ENCODE measurements around the gene PRDM16.

Gene PRDM16

GRCh38 chr1:3292051-3292722 lies 223.2 kb downstream of the PRDM16 start:
- no peak overlapping the region for H3K4me2 ChIP-seq (ENCODE audit: low read length)
- H3K9me2 ChIP-seq (ENCODE audit: low read depth, low read length) = no peaks in the 10 kb centered on the region
- H3K36me3 ChIP-seq (ENCODE audit: insufficient read depth, low read length) = no peaks in the 10 kb centered on the region
- no peak overlapping the region for H2AFZ ChIP-seq (ENCODE audit: low read length)
- H3F3A ChIP-seq (ENCODE audit: insufficient read depth, low read length) = no peaks in the 10 kb centered on the region
- H3K27ac ChIP-seq (ENCODE audit: low read depth, low read length, poor library complexity, severe bottlenecking) = no peak overlapping the region
- H3K9ac ChIP-seq (ENCODE audit: low read length) = no peak overlapping the region
- TF ChIP-seq, protein P1, sequence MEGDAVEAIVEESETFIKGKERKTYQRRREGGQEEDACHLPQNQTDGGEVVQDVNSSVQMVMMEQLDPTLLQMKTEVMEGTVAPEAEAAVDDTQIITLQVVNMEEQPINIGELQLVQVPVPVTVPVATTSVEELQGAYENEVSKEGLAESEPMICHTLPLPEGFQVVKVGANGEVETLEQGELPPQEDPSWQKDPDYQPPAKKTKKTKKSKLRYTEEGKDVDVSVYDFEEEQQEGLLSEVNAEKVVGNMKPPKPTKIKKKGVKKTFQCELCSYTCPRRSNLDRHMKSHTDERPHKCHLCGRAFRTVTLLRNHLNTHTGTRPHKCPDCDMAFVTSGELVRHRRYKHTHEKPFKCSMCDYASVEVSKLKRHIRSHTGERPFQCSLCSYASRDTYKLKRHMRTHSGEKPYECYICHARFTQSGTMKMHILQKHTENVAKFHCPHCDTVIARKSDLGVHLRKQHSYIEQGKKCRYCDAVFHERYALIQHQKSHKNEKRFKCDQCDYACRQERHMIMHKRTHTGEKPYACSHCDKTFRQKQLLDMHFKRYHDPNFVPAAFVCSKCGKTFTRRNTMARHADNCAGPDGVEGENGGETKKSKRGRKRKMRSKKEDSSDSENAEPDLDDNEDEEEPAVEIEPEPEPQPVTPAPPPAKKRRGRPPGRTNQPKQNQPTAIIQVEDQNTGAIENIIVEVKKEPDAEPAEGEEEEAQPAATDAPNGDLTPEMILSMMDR (IDR thresholded peaks at IDR 0.05; ENCODE audit: low read length) = no peak
- TF ChIP-seq EZH2 (IDR thresholded peaks at IDR 0.05; ENCODE audit: borderline replicate concordance, low read length) = no peak
- no peak overlapping the region for H3K4me3 ChIP-seq (ENCODE audit: low read depth, low read length, poor library complexity, severe bottlenecking)
- no peaks in the 10 kb centered on the region for H4K20me1 ChIP-seq (ENCODE audit: insufficient read depth, low read length)
- H3K4me1 ChIP-seq (ENCODE audit: insufficient read depth, low read length, severe bottlenecking) = no peaks in the 10 kb centered on the region
- H3K27me3 ChIP-seq (ENCODE audit: insufficient read depth, low read length) = no peaks in the 10 kb centered on the region; the same call in 1 of the 2 replicates
- H3K79me2 ChIP-seq (ENCODE audit: insufficient read depth, low read length) = no peaks in the 10 kb centered on the region
- H3K9me3 ChIP-seq (ENCODE audit: low read length) = no peaks in the 10 kb centered on the region

GRCh38 chr1:3292868-3293562 lies 224.0 kb downstream of the PRDM16 start:
- no peaks in the 10 kb centered on the region for H3K9me3 ChIP-seq (ENCODE audit: low read length)
- H3K9me2 ChIP-seq (ENCODE audit: low read depth, low read length) = no peaks in the 10 kb centered on the region
- no peak overlapping the region for H3K4me3 ChIP-seq (ENCODE audit: low read depth, low read length, poor library complexity, severe bottlenecking)
- H3K4me2 ChIP-seq (ENCODE audit: low read length) = no peak overlapping the region
- H3K27me3 ChIP-seq (ENCODE audit: insufficient read depth, low read length) = no peaks in the 10 kb centered on the region; the same call in 1 of the 2 replicates
- H3K4me1 ChIP-seq (ENCODE audit: insufficient read depth, low read length, severe bottlenecking) = no peaks in the 10 kb centered on the region
- H3K9ac ChIP-seq (ENCODE audit: low read length) = no peak overlapping the region
- no peak overlapping the region for H3K27ac ChIP-seq (ENCODE audit: low read depth, low read length, poor library complexity, severe bottlenecking)
- no peak for TF ChIP-seq EZH2 (IDR thresholded peaks at IDR 0.05; ENCODE audit: borderline replicate concordance, low read length)
- TF ChIP-seq, protein P1 (IDR thresholded peaks at IDR 0.05; ENCODE audit: low read length) = no peak
- H3F3A ChIP-seq (ENCODE audit: insufficient read depth, low read length) = no peaks in the 10 kb centered on the region
- no peaks in the 10 kb centered on the region for H4K20me1 ChIP-seq (ENCODE audit: insufficient read depth, low read length)
- H2AFZ ChIP-seq (ENCODE audit: low read length) = no peak overlapping the region
- no peaks in the 10 kb centered on the region for H3K79me2 ChIP-seq (ENCODE audit: insufficient read depth, low read length)
- H3K36me3 ChIP-seq (ENCODE audit: insufficient read depth, low read length) = no peaks in the 10 kb centered on the region

DNA sequence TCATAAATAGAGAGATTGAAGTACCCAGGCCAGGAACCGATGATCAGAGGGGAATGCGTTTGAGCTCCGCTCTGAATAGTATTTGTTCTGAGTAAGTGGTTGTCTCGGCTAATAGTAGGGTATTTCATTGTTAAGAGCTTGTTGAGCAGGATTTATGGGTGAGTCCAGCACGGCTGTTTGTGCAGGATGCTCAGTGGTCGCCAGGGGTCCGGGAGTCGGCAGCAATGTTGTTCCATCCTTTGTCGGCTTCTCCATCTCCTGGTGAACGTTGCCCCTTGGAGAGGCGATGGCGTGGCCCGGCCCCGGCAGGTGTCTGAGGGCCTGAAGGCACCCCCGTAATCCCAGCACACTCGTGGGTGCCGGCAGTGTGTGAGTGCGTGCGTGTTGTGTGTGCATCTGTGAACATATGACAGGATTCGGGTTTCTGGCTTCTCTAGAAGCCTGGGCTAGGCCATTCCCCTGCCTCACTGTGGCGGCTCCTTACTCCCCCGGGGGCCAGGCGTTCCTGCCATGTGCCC lies 224.6 kb downstream of the PRDM16 start:
- Histone ChIP-seq H3K27me3 (ENCODE audit: insufficient read depth, low read length) (no peaks in the 10 kb centered on the region; the same call in 1 of the 2 replicates), H3F3A (ENCODE audit: insufficient read depth, low read length) (no peaks in the 10 kb centered on the region), H3K4me1 (ENCODE audit: insufficient read depth, low read length, severe bottlenecking) (no peaks in the 10 kb centered on the region), H2AFZ (ENCODE audit: low read length) (no peak overlapping the region), H4K20me1 (ENCODE audit: insufficient read depth, low read length) (no peaks in the 10 kb centered on the region), H3K9ac (ENCODE audit: low read length) (no peak overlapping the region), H3K36me3 (ENCODE audit: insufficient read depth, low read length) (no peaks in the 10 kb centered on the region), H3K79me2 (ENCODE audit: insufficient read depth, low read length) (no peaks in the 10 kb centered on the region), H3K27ac (ENCODE audit: low read depth, low read length, poor library complexity, severe bottlenecking) (no peak overlapping the region), H3K4me3 (ENCODE audit: low read depth, low read length, poor library complexity, severe bottlenecking) (no peak overlapping the region), H3K4me2 (ENCODE audit: low read length) (no peak overlapping the region), H3K9me2 (ENCODE audit: low read depth, low read length) (no peaks in the 10 kb centered on the region), H3K9me3 (ENCODE audit: low read length) (no peaks in the 10 kb centered on the region)
- TF ChIP-seq, protein P1 (IDR thresholded peaks at IDR 0.05; ENCODE audit: low read length) = no peak
- no peak for TF ChIP-seq EZH2 (IDR thresholded peaks at IDR 0.05; ENCODE audit: borderline replicate concordance, low read length)

All from OCI-LY1 (cell line).